Fibroblast of peridontal ligament (primary cell): Measurements from ENCODE around the gene MGAT5.

Source experiments
- DNase-seq: peaks from one replicate; pipeline ENCODE4 v3.0.0-alpha.2; 2010; ENCODE audit errors: extremely low read depth

The MGAT5 gene

GRCh38 chr2:134256956-134257355, 3.1 kb downstream of the MGAT5 start:
- DNase-seq: no peak

DNA sequence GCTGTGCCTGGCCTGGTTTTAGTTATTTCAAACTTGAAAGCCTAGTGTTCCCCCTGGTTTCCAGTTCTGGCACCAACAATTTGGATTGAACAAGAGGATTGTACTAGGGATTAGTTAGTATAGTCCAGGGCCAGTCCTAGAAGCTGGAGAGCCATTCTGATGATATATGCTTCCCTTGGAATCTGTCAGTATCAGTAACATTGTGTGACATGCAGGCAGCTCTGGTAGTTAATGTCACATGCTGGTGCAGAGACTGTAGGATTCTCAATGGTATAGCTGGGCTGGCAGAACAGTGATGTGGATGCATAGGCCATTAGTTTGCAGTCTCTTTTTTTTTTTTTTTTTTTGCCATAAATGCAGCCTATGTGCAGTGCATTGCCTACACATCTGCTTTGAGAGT, 3.6 kb downstream of the MGAT5 start:
- no peak for DNase-seq

GRCh38 chr2:134257965-134258683, 4.3 kb downstream of the MGAT5 start:
- no peak for DNase-seq

DNA sequence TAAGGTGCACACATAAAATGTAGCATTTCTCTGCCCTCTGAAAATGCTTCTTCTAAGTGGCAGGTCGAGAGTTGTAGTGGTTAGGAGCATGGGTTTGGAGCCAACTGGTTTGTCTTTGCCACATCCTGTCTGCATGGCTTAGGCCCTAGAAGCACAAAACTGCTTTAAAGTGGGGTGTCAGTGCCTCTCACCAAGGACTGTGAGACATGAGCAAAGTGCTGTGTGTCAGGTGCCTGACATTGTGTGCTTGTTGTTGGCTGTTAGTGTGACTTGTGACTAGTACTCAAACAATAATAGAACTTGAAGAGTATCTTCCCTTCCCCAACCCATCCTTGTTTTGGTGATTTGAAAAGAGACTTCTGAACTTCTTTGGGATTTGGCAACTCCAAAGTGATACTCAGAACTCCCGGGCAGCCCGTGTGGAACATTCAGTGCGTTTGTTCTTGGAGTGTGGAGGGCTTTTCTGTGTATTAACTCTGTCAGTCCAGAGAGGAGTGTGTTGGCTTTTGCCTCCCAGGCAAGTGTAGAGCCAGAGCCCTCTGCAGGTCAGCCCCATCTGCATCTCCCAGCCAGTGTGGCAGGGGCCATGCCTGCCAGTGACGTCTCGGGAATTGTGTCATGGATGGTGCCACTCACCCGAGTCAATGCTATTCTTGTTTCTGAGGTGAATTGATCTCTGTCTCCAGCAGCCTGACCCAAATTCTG, 5.0 kb downstream of the MGAT5 start:
- DNase-seq: no peak

- no peak for DNase-seq
Observed at GRCh38 chr2:134259571-134259970, 5.7 kb downstream of the MGAT5 start.

DNA sequence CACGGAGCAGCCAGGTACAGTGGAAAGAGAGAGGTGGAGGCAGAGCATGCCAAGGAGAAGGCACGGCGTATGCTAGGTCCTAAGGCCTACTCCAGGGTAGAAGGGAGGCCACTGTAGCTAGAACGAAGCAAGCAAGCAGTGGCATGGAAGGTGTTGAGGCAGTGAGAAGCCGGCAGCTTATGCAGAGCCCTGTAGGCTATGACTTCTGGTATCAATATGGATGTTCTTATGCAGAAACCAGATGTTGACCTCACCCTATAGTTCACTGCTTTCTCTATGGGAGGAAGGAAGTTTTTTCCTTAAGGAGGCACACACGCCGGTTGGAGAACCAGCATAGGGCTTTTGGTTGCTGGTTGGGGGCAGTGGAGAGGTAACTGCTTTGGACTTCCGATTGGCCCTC, 6.1 kb downstream of the MGAT5 start:
- no peak for DNase-seq

DNA sequence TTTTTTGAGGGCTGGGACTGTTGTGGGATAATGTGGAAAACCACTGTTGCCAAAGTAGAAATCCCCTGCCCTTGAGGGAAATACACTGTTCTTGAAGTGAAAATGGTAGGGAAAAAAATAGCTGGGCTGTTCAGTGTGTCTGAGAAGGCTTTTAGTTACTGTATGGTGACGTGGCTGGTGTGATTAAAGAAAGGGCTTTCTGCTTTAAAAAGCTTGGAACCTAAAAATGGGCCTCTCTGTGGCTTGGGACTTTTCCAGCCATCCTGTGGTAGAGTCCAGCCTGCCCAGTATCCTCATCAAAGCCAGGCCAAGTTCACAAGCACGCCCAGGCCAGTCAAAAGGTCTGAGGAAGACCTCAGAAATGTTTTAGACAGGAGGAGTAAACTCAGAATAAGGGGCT, 6.8 kb downstream of the MGAT5 start:
- peak; percentile 99 for DNase-seq

GRCh38 chr2:134261398-134262131, 7.7 kb downstream of the MGAT5 start:
- peak; percentile 89 for DNase-seq

- no peak for DNase-seq
Observed at GRCh38 chr2:134262684-134263083, 8.8 kb downstream of the MGAT5 start.

GRCh38 chr2:134268265-134268664, 14.4 kb downstream of the MGAT5 start:
- DNase-seq: no peak

DNA sequence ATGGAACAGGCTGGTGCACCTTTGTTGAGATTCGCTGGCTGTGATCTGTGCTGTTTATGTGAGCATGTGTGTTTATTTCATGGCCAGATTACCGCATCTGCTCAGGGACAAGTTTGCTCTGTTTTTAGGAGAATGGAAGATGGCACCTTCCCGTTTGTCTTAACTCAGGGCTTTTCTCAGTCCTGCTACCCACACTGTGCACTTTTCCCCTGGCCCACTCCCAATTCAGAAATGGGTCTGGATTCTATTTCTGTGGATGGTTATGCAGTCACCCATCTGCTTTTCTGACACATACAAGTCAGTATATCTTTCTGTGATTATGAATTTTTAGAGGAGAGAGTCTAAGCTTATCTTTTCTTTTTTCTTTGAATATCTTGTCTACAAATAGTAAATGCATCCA, 15.4 kb downstream of the MGAT5 start:
- no peak for DNase-seq

- DNase-seq: no peak
Observed at GRCh38 chr2:134269972-134270735, 16.3 kb downstream of the MGAT5 start.

- DNase-seq: no peak
Observed at GRCh38 chr2:134271758-134272157, 17.9 kb downstream of the MGAT5 start.

- DNase-seq: no peak
Observed at GRCh38 chr2:134272806-134273205, 18.9 kb downstream of the MGAT5 start.

DNA sequence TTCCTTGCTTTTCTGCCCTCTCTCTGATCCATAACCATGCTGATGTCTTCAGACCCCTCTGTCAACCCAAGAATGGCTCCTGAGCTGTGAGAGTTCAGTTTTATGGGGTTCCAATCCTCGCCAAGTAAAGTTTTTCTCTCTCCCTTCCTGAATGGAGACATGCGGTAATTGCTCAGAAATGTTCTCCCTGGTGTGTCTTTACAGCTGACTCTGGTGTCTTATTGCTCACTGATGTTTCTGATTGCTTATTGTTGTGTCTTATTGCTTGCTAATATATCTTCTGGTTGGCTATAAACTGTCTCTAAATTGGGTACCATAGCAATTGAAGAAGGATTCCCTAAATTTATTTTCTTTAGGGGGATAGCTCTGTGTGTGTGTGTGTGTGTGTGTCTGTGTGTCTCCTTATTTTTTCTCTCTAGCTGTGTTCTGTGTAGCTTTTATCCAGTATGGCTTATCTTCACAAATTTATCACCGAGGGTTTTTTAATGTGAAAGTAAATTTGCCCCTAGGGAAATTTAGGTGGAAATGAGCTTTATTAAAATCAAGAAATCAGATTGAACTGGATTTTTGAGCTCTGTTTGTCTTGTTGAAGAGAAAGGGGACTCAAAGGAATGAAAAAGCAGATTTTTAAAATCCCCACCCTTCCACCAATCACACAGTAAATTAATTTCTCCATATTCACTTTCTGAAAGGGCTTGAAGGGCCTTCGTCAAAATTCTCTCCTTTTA, 19.5 kb downstream of the MGAT5 start:
- DNase-seq: no peak

DNA sequence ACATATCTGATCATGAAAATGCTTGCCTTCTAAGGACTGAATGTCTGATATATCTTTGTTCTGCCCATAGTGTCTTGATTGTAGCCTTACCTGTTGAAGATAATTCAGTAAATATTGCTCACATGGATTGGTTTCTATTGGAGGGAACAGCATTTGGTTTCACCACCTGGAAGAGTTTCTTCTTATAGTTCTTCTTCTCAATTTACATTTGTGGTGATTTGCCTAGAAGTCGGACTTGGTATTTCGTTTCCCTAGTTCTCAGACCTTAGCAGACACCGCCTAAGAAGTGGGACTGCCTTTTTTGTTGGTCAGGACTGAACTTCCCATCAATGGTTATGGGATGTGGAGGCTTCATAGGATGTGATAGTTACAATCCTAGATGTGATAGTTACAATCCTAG, 20.2 kb downstream of the MGAT5 start:
- DNase-seq: no peak

DNA sequence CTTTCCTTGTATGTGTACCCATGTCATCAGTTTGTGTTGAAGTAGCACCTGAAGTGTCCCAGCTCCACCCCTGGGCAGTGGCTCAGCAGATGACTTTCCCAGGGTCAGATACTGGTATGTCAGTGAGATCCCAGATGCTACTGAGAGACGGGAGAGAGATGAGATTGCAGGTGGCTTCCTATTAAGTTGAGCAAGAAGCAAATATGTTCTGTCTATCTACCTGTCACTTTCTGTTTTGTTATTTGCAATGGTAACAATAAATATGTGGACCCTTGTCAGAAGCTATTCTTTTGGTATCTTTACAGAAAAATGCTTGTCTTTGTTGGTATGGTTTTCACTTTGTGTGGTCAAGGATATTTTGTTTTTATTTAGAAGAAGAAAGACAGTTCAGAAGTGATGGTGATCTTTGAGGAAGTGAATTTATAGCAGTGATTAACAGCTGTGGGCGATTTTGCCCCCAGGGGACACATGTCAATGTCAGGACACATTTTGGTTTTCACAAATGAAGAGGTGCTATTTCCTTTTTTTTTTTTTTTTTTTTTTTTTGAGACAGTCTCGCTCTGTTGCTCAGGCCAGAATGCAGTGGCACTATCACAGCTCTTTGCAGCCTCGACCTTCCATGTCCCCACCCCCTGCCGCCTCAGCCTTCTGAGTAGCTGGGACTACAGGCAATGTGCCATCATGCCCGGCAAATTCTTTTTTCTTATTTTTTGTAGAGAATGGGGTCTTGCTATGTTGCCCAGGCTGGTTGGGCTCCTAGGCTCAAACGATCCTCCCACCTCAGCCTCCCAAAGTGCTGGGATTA, 21.4 kb downstream of the MGAT5 start:
- DNase-seq: no peak

DNA sequence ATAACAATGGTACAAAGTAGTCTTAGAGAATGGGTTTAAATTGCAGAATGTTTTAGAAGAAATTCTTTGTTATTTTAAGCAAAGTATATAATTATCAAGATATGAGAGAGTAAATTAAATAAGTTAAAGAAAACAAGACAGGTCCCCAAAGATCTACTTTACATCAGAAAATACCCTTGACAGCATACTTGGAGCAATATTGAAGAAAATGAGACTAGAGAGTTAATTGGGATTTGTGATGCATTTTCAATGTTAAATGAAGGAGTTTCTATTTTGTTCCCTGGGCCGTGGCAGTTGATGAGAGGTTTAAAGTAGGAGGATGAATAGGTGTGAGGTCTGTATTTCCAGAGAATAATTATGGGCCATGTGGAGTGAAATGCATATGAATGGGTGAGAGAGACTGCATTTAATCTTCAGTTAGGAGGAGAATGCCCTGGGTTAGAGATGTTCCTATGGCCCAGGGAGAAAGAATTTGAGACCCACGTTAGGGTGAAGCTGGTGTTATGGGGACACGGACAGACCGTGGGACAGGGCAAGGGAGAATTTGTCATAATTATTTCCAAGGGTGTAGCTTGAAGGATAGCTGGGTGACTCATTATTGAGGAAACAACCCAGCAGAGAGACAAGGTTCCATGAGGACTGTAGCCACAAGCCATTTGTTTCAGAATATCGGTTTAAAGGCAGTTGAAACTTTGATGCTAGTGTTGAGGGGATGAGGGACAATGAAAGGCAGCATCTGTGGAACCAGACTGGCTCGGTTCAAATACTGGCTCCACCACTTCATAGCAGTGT, 22.7 kb downstream of the MGAT5 start:
- DNase-seq: no peak

DNA sequence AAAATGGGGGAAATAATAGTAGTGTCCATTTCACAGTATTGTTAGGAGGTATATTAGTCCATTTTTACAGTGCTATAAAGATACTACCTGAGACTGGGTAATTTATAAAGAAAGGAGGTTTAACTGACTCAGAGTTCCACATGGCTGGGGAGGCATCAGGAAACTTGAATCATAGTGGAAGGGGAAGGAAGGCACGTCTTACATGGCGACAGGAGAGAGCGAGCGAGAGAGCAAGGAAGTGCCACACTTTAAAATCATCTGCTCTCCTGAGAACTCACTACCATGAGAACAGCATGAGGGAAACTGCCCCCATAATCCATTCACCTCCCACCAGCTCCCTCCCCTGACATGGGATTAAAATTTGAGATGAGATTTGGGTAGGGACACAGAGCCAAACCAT, 23.4 kb downstream of the MGAT5 start:
- no peak for DNase-seq

DNA sequence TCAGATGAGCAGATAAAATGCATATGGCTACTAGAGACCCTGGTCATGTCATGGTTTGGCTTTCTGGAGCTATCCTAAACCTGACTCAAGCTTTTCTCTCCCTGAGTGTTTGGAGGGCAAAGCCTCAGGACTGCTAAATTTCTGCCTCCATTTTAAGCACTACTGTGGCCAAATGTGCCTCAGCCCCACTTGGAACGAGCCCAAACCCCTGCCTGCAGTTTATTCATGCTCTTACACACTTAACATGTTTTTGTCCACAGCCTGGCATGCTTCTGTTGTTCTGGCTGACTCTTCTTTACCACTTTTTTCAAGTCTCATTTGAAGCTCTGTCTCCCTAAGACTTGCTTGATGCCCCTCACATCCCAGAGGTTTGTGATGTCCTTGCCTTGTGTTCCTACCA, 24.7 kb downstream of the MGAT5 start:
- peak; percentile 36 for DNase-seq
